Stimulated activated CD4-positive, alpha-beta T cell treated with anti-CD3 and anti-CD28 coated beads, Interleukin-15, amount 100 ng/mL, for 24 hours (primary cell): ENCODE results near the gene SHLD1.
"Not testable (repeated sequence)": the region's sequence is repeated elsewhere in the genome, so short reads cannot be mapped to it uniquely, and the experiment has no call there.

Source experiments
- DNase-seq: peaks from one replicate; pipeline ENCODE4 v3.0.0-alpha.2; 2020

The SHLD1 gene

DNA sequence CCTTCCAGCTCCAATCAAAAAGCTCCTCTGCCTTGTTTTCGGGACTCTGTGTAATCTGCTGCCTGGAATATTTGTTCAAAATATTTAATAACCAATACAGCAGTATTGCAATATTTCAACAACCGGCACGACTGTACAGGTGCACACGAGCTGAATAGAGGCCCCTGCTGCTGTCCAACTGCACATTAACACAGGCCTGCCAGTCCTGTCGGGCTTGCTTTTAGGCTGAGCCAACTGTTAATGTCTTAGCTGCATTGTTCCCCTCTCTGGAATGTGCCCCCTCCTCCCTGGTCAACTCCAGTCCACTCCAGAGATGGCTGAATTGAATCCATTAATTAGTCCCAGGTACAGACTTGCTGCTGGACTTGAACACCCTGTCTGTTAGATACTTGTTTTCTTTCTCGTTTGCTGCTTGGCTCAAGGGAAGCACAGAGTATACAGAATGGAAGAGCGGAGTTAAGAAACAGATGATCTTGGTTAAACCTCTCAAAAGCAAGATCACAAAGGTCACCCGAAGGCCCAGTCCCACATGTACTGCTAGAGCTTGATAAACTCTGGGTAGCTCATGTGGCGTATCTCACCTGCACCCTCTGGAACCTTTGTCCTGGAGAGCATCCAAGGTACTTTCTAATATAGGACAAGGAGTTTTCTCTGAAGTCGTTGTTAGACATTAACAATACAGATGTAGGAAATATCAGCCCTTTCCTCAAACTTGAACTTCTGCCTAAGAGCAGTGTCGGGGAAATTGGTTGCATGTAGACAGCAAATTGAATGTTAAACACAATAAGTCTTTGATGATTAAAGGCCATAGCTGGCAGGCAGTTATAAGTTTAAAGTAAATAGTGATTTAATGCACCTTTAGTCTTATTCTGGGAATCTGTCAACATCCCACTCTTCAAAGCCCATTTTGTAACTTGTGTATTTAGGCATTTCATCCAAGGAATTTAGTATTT lies 31.9 kb downstream of the SHLD1 start:
- no peak for DNase-seq

DNA sequence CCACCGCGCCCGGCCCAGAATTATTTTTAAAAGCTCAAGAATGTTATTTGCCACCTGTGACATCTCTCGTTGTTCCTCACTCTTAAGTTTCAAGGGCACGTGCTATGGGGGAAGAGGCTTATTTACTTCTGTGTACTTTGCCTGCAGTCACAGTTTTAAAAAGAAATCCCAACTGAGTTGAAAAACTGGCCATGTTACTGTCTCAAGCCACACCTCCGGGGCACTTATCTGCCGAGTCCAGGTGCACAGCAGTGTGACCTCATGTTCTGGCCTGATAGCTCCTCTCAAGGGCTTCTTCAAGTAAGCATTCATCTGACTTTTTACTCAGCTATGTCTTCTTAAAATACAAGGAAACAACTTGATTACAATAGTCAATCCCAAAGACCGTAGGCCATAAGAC lies 34.5 kb downstream of the SHLD1 start:
- no peak for DNase-seq

DNA sequence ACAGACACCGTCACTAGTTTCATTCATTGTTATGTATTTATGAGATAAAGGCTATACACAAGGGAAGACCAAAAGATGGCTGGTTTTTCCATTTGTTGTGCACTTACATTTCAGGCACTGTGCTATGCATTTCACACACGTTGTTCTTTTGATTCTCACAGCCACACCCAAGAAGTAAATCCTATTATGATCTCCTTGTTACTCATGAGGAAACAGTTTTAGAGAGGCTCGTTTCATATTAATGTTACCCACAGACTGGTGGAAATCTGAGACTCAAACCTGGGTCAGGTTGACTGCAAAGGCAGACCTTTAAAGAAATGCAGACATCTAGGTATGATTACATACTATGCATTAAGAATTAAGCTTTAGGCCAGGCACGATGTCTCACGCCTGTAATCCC lies 34.9 kb downstream of the SHLD1 start:
- no peak for DNase-seq

DNA sequence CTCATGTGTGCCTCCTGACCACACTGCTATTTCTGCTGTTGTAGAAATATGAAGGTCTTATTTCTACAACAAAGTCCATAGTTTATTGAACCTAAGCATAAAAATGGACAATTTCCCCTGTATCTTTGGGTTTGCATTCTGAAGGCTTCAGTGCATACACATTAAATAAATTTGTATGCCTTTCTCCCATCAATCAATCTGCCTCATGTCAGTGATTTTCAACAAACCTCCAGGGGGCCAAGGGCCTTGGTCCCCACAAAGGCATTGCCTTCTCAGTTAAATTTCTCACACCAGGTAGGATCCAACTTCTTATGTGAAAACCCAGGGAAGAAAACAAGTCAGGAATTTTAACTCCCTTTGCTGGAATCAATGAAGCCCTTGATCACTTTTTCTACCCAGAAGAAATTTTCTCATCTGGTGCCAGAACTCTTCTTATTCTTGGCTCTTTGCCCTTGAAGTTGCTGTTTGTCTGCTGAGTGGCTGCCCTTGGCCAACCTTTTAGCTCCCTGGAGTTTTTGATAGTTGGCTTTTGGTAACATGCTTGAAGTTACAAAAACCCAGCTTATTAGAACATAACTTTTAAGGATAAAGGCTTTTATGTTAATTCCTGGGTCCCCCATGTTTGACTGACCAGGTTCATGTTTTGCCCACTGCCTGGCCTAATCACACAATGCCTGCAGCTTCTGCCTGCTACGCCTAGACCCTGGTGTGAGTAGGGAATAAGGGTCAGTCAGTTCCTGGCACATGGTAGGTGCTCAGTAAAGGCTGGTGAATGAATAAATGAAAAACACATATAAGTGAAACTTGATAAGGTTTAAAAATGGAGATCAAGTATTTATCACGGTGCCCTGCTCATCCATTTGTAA lies 37.0 kb downstream of the SHLD1 start:
- DNase-seq, result no peak

DNA sequence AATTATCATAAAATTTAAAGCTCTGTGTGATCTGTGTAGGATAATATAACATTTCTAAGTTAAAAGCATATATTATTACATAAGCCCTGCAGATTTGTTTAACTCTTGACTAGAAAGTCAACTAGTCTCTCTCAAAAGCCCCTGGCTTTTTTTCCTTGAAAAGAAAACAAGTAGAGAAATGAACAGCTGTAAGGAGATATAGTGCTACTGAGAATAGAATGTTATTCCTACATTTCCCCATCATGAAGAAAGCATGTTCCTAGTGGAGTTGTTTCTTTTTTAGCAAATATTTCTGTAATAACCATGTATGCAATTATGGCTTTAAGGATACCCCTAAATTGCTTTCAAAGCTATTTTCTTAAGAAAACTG lies 37.6 kb downstream of the SHLD1 start:
- no peak for DNase-seq

DNA sequence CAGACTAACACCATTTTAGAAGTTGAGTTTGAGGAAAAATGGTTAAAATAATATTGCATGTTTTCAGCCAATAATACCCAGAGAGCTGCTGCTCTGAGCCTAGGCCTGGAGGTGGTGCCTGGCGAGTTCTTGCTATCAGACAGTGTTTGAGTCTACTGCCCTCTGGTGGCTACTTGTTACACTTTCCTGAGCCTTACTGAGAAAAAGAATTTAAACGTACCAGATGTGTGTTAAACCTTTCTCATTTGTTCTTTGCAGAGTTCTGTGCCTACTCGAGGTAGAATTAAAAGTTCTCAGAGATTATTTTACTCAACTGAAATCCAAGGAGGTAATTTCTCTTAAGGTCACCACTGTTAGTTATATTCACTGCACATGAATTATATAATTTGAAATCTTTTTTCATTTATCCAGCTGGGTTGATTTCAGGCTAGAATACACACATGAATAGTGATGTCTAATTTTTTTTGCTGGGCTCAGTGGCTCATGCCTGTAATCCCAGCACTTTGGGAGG lies 38.2 kb downstream of the SHLD1 start:
- DNase-seq, result peak; percentile 83

DNA sequence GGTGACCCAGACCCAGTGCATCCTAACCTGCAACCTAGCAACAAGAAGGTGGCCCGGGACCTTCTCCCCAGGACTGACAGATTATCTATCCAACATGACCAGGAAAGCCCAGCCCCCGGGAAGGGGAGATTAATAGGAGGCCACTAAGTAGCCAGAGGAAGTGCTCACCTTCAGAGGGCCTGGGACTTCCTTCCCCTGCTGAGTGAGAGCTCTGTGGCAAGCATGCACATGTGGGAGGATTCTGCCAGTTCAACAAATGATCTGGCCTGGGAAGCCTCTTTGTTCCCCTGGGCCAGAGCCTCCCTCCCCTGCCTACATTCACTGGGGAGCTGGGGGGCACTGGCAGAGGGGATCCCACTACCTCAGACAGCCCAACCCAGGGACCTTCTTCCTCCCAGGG lies 39.6 kb downstream of the SHLD1 start:
- no peak for DNase-seq

DNA sequence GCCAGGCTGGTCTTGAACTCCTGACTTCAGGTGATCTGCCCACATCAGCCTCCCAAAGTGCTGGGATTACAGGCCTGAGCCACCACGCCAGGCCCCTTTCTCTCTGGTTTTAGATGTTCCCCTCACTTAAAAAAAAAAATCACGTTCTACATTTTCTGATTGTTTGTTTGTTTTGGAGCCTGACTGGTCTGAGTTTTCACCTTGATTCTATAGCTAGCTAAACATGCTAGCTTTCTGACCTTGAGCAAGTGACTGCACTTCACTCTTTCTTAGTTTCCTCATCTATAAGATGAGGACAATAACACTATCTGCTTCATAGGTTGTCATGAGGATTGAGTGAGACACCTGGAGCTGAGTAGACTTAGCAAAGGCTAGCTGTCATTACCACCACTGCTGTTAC lies 43.7 kb downstream of the SHLD1 start:
- DNase-seq, result no peak

DNA sequence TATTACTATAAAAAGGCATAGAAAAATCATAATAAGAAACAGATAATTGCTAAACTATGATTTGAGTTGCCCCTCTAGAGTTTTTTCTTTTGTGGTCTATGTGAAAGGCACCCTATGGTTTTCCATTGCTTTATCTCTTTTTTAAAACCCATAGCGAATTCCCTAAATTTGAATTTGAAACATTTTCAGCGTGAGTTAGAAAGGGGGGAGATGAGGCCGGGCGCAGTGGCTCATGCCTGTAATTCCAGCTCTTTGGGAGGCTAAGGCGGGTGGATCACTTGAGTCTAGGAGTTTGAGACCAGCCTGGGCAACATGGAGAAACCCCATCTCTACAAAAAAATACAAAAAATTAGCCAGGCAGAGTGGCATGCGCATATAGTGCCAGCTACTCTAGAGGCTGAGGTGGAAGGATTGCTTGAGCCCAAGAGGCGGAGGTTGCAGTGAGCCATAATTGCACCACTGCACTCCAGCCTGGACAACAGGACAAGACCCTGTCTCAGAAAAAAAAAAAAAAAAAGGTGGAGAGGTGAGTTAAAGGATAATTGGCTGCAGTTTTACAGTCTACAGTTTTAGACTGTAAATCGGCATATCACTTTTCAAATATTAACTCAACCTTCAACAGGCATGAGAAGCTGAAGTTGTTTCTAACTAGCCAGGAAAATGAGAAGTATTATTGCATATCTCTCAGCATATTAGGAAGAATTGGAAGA lies 46.3 kb downstream of the SHLD1 start:
- no peak for DNase-seq

DNA sequence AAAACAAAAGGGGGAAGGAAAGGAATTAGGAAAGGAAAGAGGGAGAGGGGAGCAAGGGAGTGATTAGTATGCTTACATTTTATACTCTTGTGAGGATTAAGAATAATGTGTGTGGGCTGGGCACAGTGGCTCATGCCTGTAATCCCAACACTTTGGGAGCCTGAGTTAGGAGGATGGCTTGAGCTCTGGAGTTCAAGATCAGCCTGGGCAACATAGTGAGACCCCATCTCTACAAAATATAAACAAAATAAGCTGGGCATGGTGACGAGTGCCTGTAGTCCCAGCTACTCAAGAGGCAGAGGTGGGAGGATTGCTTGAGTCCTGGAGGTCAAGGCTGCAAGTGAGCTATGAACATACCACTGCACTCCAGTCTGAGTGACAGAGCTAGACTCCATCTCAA lies 47.0 kb downstream of the SHLD1 start:
- no peak for DNase-seq

DNA sequence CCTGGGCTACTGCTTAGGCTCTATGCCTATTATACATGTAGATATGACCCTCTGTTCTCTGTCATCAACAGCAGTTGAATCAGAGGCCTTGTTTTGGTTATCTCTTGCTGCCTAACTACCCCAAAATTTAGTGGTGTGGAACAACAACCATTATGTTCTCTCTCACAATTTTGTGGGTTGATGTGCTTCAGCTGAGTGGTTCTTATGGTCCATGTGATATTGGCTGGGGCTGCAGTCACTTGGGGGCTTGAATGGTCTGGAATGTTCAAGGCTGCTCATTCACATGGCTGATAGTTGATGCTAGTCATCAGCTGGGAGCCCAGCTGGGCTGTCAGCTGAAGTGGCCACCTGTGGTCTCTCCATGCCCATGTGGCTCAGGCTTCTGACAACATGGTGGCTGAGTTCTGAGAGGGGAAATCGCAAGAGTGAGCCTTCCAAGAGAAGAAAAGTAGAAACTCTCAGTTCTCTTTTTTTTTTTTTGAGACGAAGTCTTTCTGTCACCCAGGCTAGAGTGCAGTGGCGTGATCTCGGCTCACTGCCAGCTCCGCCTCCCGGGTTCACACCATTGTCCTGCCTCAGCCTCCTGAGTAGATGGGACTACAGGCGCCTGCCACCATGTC lies 47.8 kb downstream of the SHLD1 start:
- no peak for DNase-seq

DNA sequence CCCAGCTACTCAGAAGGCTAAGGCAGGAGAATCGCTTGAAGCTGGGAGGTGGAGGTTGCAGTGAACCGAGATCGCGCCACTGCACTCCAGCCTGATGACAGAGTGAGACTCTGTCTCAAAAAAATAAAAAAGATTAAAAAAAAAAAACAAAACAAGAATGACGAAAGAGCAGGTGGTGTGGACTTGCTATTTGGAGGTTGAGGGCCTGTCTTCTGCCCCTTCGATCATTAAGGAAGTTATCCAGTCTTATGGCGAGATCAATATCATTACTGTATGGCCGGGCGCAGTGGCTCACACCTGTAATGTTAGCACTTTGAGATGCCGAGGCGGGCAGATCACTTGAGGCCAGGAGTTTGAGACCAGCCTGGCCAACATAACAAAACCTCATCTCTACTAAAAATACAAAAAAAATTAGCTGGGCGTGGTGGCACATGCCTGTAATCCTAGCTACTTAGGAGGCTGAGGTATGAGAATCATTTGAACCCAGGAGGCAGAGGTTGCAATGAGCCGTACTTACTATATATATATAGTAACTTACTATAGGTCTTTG lies 53.6 kb downstream of the SHLD1 start:
- DNase-seq, result not testable (repeated sequence)

DNA sequence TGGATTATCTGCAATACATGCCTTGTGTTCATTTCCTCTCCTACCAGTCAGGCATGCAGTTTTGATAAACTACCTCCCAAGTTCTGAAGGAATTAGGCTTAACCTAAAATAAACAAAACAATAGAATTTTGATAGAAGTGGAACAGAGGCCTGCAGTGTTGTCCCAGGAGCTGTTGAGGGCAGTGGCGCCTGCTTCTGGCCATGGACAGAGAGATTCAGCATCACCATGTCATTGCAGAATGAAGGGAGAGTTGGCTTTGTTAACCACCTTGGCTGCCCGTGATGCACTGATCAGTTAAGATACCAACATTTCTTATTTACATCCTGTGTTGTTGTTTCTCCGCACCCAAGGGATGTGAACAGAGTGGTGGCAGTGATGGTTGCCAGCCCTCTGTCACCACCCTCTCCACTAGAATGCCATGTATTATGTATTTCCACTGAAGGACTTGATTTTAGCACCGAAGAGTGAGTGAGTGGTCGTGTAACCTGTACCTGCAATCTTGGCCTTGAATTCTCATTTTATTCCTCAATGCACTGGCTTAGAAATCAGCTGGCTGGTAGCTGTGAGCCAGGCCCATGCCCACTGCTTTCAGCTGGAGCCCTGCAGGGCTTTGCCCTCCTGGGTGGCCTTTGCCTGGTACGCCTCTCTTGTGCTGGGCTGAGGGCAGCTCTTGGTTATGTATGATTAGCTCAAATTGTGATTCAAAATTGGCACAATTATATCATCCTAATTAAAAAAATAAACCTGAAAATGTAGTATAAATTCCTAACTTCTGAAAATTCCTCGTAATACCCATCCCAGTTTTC lies 56.5 kb downstream of the SHLD1 start:
- no peak for DNase-seq

DNA sequence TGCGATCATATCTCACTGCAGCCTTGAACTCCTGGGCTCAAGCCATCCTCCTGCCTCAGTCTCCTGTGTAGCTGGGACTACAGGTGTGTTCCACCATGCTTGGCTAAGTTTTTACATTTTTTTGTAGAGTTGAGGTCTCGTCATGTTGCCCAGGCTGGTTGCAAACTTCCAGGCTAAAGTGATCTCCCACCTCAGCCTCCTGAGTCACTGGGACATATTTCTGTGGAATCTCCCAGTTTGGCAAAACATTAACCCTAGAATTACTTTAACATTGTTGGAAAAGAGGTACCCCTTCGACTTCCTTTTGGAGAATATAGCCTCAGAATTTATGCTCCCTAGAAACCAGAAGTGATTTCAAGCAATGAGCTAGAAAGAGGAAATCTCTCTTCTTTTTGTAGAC lies 57.2 kb downstream of the SHLD1 start:
- DNase-seq, result no peak

DNA sequence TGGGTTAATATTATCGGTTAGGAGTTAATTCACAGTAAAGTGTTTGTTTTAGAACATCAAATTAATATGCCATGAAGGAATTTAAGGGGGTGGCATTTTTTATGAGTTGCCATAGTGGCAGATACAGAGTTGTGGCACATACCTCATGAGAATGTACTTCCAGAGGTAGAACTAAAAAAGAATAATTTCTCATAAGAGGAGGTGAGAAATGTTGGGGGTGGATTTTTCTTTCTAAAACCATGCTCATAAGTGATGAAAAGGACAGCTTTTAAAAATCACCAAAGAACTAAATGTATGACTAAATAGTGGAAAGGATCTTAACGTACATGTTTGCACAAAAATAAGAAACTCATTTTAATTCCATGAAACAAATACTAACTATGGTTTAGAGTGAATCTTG lies 58.7 kb downstream of the SHLD1 start:
- no peak for DNase-seq

DNA sequence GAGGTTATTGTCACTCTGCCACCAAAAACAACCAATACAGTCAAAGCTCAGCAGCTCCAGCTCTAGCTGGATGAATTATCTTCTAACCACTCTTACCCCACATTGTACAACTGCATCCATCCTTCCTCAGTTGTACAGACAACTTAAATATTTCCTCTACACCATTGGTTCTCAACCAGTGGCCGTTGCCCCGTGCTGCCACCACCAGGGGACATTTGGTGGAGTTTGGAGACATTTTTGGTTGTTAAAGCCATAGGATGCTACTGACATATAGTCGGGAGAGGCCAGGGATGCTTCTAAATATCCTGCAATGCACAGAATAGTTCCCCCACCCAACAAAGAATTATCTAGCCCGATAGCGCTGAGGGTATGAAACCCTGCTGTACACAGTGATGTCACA lies 59.3 kb downstream of the SHLD1 start:
- no peak for DNase-seq

DNA sequence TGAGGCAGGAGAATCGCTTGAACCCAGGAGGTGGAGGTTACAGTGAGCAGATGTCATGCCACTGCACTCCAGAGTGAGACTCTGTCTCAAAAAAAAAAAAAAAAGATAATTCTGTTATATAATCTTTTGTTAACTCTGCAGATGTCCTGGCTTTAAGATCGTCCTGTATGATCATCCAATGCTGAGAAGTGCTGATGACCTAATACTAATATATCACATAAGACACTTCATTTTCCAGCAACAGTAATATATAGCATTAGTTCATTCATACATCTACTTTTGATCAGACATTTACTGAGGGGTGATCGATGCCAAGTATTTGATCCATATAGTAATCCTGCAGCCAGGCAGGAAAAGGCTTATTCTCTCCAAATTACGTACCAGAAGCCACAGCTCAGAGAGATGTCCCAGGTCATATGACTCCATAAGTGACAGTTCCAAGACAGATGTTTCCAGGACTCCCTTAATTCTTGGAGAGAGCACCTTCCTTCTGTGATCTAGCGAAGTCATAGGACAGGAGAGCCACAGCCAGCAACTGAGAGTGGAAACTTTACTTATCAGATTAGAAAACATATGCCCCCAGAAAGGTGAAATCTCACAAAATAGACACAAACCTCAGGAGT lies 60.7 kb downstream of the SHLD1 start:
- no peak for DNase-seq

DNA sequence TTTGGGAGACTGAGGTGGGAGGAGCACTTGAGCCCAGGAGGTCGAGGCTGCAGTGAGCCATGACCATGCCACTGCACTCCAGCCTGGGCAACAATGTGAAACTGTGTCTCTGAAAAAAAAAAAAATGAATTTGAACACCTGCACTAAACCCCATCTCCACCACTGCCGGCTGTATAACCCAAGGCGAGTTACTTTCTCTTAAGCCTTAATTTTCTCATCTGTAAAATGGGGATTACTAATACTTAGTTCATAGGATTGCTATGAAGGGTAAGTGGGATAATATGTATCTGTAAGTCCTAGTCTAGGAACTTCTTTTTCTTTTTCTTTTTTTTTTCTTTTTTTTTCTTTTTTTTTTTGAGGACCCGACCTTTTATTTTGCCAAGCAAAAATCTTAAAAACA lies 61.5 kb downstream of the SHLD1 start:
- DNase-seq, result no peak

DNA sequence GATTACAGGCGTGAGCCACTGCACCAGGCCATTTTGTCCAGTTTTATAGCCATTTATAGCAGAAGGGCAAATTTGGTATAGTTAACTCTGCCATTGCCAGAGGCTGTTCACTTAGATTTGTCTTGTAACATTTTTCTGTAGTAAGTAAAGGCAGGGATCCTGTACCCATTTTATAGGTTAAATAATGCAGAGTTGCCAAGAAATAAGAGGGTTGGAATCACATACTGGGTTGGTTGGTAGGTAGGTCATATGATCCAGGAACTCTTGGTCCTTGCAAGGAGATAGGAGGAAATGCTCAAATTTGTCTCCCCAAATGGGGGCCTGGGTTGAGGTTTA lies 68.1 kb downstream of the SHLD1 start:
- no peak for DNase-seq

DNA sequence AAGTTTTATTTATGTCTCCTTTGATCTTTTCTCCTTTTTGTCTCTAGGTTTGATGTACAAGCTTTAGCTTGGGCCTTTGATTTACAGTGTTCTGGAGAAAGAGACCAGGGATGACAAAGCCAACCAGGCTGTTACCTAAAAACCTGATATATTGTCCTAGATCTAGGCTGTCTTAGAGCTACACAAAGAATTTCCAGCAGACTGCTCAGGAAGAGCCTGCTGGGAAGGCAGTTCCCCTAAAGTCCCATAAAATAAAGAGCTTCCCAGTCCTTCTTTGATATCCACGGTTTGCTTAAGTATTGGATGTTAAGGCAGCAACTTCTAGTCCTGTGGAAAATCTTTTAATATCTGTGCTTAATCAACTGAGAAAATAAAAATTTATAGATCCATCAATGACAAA lies 70.5 kb downstream of the SHLD1 start:
- no peak for DNase-seq

DNA sequence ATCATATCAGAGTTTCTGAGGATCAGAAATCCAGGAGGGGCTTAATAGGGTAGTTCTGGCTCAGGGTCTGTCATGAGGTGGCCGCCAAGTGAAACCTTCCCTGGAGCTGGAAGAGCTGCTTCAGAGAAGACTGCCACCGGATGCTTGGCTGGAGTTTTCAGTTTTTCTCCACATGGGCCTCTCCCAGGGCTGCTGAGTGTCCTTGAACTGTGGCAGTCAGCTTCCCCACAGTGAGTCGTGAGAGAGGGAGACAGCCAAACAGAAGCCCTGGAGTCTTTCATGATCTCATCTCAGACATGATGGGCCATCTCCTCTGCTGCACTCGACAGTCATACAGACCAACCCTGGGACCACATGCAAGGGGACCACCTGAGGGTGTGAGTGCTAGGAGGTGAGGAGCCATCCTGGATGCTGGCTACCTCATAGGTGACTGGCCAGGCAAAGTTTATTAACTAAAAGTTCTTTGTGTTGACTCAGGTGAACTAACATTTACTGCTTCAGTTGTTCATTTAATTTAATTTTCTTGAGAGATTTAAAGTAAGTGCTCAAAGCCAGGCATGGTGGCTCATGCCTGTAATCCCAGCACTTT lies 71.5 kb downstream of the SHLD1 start:
- DNase-seq, result no peak
